ENCODE results near the gene NADSYN1.

NADSYN1 gene

DNA sequence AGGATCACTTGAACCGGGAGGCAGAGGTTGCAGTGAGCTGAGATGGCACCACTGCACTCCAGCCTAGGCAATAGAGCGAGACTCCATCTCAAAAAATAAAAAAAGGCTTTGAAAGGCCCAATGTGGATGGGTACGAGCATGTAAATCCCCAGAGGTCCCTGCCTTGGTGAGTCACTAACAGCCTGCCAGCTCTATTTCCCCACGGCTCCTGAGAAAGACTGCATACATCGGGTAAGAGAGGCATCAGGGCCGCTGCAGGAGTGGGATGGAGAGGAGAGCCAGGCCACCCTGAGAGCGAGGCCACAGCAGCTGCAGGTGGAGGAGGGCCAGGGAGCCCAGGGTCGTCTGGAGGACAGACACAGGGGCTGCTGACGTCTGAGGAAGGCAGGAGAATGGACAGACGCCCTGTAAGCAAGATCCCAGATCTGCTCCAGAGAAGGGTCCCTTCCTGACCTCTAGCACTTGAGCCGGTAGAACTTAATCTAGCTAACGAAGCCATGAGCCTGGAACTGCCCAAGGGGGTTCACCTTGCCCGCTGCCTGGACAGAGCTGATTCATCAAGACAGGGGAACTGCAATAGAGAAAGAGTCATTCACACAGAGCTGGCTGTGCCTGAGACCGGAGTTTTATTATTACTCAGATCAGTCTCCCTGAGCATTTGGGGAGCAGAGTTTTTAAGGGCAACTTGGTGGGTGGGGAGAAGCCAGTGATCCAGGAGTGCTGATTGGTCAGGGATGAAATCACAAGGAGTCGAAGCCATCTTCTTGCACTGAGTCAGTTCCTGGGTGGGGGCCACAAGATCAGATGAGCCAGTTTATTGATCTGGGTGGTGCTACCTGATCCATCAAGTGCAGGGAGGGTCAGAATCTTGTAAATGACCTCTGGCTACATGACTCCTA lies 90.1 kb downstream of the NADSYN1 start:
- in situ Hi-C loops (cut with MboI; ENCODE audit: low sequenced_read_pairs): no loop called here

DNA sequence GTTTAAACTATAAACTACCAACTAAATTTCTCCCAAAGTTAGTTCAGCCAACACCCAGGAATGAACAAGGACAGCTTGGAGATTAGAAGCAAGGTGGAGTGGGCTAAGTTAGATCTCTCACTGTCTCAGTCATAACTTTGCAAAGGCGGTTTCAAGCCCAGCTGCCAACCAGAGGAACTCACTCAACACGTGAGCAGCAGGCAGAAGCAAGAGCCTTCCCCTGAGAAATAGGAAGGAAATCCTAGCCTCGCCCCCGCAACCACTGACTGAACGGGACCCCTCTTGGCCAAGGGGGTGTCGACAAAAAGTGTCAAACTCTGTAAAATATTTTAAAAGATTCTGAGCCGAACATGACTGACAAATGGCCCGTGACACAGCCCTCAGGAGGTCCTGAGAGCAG lies 90.9 kb downstream of the NADSYN1 start:
- in situ Hi-C loops (cut with MboI; ENCODE audit: low sequenced_read_pairs): no loop called here

DNA sequence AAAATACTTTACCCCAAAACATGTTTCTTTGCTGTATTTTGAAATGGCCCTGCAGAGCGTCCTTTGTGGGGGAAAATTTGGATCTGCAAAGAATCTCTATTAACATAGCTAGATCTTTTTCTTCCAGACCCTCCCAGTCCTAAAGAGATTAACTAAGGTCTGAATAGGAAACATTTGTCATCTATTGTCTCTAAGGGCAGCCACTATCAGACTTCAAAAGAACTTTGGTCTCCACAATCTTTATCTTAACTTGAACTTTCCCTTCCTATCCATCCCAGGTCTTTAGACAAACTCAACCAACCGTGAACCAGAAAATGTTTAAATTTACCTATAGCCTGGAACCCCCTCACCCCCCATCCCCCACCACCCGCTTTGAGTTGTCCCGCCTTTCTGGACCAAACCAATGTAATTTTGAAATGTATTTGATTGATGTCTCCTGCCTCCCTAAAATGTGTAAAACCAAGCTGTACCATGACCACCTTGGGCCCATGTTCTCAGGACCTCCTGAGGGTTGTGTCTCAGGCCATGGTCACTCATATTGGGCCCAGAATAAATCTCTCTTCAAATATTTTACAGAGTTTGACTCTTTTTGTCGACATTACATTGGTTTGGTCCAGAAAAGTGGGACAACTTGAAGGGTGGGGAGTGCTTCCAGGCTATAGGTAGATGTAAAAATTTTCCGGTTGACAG lies 91.7 kb downstream of the NADSYN1 start:
- in situ Hi-C loops (cut with MboI; ENCODE audit: low sequenced_read_pairs): no loop called here

DNA sequence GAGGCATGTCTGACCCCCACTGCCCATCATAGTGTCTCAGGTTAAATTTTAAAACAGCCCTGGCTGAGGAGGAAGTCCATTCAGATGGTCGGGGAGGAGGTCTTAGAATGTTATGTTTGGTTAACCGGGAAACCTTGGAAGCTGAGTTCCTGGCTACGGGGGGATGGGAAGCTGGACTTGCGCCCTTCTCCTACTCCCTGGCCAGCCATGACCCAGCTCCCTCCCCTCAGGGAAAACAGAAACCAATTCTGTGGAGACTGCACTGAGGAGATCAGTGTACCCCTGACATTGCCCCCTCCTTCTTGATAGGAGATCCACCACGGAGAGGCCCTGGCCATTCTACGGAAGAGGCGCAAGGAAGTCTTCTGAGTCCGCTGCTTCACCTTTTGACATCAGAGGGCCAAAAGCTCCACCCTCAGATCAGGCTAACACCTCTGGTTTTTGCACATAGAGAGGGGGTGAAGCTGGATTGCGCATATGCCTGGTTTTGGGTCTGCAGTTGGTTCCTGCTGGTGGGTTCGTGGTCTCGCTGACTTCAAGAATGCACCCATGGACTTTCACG lies 92.5 kb downstream of the NADSYN1 start:
- in situ Hi-C loops (cut with MboI; ENCODE audit: low sequenced_read_pairs): no loop called here

DNA sequence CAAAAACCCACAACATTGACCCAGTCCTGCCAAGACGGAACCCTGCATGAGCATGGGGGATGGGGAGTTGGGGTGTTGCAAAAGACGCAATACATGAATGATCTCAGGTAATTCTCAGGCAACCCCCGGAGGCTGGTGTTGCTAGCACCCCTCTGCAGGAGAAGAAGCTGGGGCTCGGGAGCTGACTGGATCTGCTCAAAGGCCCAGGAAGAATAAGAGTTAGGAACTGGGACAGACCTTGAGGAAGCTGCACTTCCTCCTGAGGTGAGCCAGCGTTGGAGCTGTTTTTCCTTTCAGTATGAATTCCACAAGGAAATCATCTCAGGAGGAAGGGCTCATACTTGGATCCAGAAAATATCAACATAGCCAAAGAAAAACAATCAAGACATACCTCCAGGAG lies 95.1 kb downstream of the NADSYN1 start, which contains the start of gene KRTAP5-9:
Gene KRTAP5-9, plus strand, starts transcription at position 301 of the 400 bp plus-strand sequence. CDS start 238 bp downstream, outside the sequence.
- in situ Hi-C loops (cut with MboI; ENCODE audit: low sequenced_read_pairs): no loop called here

DNA sequence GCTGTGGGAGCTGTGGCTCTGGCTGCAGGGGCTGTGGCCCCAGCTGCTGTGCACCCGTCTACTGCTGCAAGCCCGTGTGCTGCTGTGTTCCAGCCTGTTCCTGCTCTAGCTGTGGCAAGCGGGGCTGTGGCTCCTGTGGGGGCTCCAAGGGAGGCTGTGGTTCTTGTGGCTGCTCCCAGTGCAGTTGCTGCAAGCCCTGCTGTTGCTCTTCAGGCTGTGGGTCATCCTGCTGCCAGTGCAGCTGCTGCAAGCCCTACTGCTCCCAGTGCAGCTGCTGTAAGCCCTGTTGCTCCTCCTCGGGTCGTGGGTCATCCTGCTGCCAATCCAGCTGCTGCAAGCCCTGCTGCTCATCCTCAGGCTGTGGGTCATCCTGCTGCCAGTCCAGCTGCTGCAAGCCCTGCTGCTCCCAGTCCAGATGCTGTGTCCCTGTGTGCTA lies 95.7 kb downstream of the NADSYN1 start:
- in situ Hi-C loops (cut with MboI; ENCODE audit: low sequenced_read_pairs): no loop called here
